GM12873 (cell line): ENCODE results near the gene SMYD2.

Source experiments
- TF ChIP-seq, protein P1 (sequence below): IDR thresholded peaks from 2 replicates; pipeline ENCODE4 v1.5.1; 2012; ENCODE audit warnings: low read depth, mild to moderate bottlenecking, moderate library complexity, low read length, control low read depth; ENCODE audit not compliant: insufficient read depth; ENCODE audit errors: missing control alignments

The SMYD2 gene

DNA sequence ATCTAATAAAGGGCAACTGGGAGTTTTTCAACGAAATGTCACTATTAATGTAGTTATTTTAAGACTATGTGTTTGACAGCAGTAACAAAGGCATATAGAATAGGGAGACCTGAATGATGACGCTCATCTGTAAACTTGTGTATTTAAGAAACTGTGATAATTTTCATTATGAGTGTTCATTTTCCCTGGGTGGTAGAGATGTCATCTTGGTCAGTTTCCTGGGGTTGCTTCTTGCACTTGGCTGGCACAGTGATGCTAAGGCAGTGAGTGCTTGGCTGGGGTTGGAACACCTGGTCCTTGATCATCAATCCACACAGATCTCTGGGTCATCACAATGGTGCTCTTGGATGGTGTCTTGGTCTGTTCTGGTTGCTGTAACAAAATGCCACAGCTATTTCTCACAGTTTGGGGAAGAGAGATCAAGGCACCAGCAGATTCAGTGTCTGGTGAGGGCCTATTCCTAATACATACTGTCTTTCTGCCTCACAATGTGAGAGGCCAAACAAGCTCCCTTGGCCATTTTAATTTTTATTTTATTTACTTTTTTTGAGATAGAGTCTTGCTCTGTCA is 7.9 kb upstream of the SMYD2 start:
- TF ChIP-seq, protein P1, sequence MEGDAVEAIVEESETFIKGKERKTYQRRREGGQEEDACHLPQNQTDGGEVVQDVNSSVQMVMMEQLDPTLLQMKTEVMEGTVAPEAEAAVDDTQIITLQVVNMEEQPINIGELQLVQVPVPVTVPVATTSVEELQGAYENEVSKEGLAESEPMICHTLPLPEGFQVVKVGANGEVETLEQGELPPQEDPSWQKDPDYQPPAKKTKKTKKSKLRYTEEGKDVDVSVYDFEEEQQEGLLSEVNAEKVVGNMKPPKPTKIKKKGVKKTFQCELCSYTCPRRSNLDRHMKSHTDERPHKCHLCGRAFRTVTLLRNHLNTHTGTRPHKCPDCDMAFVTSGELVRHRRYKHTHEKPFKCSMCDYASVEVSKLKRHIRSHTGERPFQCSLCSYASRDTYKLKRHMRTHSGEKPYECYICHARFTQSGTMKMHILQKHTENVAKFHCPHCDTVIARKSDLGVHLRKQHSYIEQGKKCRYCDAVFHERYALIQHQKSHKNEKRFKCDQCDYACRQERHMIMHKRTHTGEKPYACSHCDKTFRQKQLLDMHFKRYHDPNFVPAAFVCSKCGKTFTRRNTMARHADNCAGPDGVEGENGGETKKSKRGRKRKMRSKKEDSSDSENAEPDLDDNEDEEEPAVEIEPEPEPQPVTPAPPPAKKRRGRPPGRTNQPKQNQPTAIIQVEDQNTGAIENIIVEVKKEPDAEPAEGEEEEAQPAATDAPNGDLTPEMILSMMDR: no peak

DNA sequence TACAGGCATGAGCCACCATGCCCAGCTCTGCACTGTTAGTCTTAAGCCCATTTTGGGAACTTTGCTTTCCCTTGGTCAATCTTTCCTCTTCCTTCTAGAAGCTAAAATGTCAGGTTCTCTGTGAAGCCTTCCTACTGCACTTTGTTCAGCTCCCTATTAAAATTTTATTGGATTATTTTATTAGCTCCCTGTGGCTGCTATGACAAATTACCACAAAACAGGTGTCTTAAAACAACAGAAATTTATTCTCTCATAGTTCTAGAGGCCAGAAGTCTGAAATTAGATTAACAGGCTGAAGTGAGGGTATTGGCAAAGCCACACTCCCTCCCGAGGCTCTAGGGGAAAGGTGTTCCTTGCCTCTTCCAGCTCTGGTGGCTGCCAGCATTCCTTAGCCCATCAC is 4.2 kb upstream of the SMYD2 start:
- TF ChIP-seq, protein P1: no peak

DNA sequence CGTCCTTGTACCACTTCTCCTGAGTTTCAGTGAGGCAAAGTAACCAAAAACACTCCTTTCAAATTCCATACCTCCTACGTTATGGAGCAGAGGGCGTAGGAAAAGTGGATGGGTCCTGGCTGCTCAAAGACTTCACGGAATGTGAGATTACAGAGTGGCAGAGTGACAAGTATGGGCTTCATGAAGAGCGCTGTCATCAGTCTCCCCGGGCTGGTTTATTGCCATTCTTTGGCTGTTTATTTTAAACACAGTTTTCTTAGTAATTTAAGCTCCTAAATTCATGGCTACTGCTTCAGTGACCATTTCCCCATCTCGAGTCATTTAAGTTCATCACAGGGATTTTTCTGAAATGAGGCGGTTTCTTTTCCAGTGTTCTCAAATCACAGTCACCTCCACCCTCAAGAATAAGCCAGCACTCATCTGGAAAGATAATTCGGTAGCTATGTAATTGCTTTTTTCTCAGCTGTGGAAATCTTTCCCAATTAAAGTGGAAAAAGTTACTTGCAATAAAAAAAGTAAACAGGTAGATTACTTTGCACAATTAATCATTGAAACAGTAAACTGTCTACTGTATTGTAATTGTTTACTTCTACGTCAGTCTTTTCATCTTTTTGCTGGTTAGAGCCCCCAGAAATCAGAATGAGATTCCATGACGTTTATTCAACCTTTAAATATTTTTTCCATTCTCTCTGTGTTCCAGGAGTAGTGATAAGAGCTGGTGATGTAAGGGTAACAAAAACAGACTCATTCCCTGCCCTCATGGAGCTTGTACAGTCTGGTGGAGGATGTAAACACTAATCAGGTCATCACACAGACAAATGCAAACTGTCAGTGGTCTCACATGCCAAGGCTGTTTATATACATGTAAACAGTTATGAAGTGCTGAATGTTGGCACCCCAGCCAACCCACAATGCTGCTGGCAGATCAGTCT is 3.0 kb upstream of the SMYD2 start:
- TF ChIP-seq, protein P1: no peak

GRCh38 chr1:214280386-214281020 is 456 bp upstream of the SMYD2 start:
- TF ChIP-seq, protein P1: no peak

- TF ChIP-seq, protein P1: no peak
Observed at GRCh38 chr1:214281720-214282629, 1.0 kb downstream of the SMYD2 start.

DNA sequence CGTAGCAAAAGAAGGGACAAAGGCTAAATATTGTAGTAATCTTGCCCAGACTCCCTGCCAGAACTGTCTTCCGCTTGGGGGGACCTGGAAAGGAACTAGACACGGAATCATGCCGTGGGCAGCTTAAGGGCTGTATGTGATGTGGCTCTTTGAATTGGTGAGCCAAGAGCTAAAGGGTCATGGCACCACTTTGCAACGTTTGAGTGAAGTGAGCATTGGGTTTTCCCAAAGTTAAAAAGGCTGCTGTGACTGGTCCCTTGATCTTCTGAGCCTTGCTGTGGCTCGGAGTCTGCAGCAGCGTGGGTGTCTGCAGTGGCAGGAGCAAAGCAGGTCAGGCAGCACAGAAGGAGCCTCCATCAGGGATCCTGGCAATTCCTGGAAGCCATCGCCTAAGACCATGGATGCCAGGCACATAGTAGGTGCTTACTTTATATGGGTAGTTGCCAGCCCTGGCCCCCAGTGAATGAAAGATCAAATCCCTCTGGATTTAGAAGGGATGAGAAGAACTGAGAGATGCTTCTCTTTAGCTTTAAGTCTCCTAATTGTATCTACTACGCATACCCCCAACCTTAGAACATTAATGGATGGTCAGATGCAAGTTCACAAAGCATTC is 1.8 kb downstream of the SMYD2 start:
- TF ChIP-seq, protein P1: no peak
